Stromal cell of bone marrow (primary cell): ENCODE results near the gene PCDH11Y.
"Not testable (repeated sequence)": the region's sequence is repeated elsewhere in the genome, so short reads cannot be mapped to it uniquely, and the experiment has no call there.

Experiments
- DNase-seq: peaks from one replicate; pipeline ENCODE4 v3.0.0-alpha.2; 2012; ENCODE audit warnings: low read depth

Gene PCDH11Y

DNA sequence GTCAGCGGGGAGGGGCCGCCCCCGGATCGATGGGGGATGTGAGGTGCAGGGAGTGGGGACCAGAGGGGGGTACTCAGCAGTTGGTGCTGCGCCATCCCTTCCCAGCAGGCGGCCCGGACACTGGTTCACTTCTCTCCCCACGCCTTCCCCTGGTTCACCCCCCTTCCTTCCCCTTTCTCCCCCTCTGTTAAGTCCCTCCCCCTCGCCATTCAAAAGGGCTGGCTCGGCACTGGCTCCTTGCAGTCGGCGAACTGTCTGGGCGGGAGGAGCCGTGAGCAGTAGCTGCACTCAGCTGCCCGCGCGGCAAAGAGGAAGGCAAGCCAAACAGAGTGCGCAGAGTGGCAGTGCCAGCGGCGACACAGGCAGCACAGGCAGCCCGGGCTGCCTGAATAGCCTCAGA, at the start of gene PCDH11Y:
Gene PCDH11Y (plus strand): TSS at position 240 of the 400 bp plus-strand sequence. CDS start 56,804 bp downstream, outside the sequence.
- DNase-seq: not testable (repeated sequence)

GRCh38 chrY:4967894-4968293, 32.2 kb upstream of the PCDH11Y start:
- DNase-seq: not testable (repeated sequence)

GRCh38 chrY:4991743-4992400, 8.2 kb upstream of the PCDH11Y start:
- not testable (repeated sequence) for DNase-seq

DNA sequence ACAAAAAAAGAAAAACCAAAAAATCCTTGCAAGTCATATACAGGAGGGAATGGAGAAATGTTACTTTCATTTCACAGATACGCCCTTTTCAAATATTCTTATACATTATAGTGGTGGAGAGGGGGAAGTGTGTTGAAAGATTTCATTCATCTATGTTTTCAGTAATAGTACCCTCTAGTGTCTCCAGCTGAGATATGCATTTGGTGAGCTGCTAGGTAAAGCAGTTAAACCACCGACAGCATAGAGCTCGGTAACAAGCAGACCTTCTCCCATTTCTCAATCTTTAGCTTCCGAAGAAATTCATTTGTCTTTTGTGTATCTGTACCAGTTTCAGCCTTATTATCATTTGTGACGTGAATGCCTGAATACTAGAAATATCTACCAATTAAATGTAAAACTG, 5.2 kb upstream of the PCDH11Y start:
- not testable (repeated sequence) for DNase-seq

DNA sequence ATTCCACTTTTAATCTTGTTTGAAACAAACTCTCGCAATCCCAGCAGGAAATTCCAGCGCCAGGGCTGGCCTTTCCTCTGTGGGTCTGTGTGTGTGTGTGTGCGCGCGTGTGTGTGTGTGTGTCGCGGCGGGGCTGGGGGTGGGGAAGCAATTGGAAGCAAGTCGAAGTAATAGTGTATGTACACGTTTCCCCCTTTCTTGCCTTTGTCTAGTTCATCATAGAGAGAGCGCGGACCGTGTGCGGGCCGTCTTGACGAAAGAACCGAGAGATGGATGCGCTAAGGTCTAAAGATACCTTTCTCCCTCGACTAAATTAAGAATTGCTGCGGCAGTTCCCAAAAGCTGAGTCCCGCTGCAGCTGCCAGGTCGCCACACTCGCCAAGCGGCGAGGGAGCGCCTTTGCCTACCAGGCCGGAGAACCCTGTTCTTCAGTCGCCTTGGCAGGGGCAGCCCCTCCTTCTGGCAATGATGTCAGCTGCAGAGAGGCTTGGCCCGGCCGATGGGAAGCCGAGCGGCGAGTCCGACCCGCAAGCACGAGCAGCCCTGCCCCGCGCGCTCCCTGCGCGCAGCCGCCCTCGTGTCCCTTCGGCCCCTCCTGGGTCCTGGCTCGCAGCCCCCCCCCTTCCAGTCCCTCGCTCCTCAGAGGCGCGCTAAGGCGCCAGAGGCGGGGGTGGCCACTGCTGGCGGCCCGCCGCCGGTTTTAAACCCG, 2.5 kb downstream of the PCDH11Y start:
- not testable (repeated sequence) for DNase-seq

DNA sequence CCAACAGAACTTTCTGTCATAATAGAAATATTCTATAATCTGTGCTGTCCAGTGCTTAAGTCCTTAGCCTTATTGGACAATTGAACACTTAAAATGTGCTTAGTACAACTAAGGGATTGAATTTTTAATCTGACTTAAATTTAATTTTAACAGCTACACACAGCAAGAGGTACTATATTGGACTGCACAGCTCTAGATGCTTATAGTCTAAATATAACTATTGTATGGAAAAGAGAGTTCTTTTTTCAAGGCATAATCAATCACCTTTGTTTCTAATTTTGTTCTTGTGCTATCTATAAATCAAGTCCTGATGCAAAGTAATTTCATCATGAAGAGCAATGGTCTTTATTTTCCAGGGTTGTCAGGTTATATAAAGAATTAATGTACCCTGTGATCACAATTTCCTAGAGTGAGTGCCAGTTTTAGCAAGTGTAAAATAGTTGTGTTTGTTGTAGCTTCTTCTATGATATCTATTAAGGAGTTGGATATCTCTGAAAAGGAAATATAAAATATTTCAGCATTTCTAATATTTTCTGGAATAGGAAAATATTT, 39.0 kb downstream of the PCDH11Y start:
- not testable (repeated sequence) for DNase-seq

DNA sequence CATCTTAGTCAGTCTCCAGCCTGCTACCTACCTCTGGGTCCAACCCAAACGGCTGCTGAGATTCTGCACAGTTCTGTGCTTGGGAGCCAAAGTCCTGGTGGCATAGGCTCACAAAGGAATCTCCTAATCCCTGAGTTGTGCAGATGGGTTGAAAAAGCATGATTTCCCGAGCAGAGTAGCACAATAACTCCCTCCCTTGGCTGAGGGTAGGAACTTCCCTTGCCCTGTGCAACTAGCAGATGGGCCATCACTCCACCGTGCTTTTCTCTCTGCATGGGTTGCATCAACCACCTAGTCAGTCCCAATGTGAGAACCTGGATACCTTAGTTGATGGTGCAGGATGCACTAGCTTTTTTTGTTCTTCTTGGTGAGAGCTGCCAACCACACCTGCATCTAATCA, 82.9 kb downstream of the PCDH11Y start:
- DNase-seq: not testable (repeated sequence)

DNA sequence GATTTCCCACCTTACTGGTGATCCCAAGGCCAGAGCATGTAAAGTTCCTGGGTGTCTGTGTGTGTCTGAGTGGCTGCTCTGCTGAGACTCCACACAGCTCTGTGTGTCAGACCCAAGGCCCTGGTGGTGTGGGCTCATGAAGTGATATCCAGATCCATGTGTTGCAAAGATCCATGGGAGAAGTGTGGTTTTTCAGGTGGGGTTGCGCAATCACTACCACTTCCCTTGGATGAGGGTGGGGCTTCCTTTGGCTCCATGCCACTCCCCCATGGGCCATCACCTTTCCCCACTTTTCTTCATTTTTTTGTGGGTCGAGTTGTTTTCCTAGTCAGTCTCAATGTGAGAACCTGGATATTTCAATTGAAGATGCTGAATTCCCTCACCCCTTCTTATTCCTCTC, 182.9 kb downstream of the PCDH11Y start:
- not testable (repeated sequence) for DNase-seq

DNA sequence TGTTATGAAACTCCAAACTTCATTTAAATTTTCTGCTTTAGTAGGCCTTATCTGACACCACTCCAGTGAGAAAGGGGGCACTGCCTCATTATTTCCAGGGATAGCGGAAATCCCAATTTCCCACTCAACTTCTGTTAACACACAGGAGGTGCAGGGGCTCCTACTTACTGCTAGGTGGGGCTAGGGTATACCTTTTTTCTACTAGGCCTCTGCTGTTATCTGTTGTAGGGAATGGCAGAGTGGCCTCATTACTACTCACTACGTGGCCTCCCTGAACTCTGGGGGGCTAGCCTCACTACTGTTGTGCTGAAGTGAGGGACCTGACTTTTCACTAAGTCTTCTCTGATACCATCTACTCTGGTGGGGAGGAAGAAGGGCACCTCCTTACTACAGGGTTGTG, 215.0 kb downstream of the PCDH11Y start:
- DNase-seq: not testable (repeated sequence)

DNA sequence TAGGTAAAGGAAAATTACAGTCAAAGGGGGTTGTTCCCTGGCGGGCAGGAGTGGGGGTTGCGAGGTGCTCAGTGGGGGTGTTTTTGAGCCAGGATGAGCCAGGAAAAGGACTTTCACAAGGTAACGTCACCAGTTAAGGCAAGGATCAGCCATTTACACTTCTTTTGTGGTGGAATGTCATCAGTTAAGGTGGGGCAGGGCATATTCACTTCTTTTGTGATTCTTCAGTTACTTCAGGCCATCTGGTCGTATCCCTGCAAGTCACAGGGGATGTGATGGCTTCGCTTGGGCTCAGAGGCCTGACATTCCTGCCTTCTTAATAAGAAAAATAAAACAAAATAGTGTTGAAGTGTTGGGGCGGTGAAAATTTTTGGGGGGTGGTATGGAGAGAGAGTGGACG, 324.8 kb downstream of the PCDH11Y start:
- DNase-seq: not testable (repeated sequence)

- DNase-seq: not testable (repeated sequence)
These were observed 342.1 kb downstream of the PCDH11Y start for GRCh38 chrY:5342220-5342619.

DNA sequence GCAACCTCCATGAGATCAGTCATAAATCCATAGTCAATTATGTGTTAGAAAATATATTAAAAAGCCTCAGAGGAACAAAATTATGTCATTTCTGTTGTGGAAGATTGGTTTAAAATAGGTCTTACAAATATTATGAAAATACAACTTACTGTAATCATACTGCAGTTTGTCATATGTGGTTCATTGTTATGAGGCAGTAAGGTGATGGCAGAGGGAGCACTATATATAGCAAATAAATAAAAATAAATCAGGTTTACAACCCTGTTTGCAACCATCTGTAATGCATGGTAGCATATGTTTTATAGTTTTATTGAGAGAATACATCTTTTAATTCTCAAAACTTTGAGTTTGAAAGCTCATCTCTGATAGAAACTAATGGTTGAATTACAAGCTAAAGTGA, 543.6 kb downstream of the PCDH11Y start:
- not testable (repeated sequence) for DNase-seq

DNA sequence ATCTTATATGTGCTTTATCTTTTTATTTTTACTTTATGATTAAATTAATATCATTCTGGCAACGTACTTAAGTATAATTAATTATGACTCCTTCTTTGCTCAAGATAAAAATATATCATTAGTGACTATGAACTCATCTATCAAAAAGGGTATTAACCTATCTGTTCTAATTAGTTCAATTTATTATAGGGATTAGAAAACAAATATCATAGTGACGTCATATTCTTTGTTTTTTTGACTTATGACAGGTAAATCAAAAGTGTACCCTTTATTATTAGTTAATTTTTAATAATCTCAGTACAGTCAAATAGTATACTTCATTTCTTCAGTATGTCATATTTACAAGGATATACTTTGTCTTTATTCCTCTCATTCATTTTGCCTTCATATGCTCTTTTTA, 638.5 kb downstream of the PCDH11Y start:
- not testable (repeated sequence) for DNase-seq

DNA sequence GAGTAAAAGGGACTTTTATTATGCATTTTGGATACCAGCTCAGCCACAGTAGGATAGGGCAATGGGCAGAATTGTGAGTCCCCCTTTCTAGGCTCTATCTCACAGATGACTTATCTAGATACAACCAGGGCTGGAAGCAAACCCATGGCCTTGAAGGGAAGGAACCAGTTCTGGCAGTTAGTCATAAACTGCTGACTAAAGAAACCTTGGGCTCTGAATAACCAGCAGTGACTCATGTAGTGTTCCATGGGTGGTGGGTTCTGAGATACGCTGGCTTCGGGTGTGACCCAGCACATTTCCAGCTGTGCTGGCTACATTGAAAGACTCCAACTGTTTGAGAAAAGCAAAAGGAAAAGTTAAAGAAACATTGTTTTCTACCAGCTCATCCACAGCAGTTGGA, 679.2 kb downstream of the PCDH11Y start:
- not testable (repeated sequence) for DNase-seq

DNA sequence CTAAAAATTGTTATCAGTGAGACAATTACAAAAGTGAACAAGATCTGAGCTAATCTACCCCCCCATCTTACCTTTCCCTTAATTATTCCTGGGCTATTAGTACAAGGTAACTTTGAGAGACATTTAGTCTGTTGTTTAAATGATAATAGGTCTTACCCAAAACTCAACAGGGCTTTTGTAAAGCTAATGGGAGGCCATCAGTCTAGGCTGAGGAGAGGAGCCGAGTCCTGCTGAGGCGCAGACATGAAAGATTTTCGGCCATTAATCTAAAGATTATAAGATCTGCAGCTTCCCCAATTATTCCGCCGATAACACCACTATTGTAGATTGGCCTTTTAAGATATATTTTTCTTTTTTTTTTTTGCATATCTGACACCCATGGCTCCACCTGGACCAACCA, 708.6 kb downstream of the PCDH11Y start:
- DNase-seq: not testable (repeated sequence)

DNA sequence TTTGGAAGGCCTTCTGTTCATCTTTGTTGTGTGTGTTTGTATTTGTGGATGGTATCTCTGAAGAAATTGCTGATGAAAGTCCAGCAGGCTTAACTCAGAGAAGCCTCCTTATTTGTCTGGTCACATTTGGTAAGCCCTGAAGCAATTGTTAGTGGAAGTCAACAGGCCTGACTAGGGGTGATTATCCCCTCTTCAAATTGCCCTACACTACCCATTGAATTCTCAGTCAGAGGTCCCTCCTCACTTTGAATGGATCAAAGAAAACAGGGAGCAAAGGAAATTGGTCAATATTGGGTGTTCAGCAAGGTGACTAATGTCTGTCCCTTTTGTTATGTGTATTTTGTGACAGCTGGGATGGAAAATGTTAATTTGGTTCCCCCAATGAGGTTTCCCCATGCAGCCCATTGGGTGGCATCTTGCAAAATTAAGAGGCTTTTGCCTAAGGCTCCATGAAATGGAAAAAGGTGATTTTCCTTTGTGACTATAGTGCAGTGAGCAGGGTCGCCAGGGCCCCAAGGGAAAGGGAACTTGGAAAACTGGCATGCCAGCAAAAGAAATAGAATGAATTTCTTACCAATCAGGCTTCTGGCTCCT, 709.8 kb downstream of the PCDH11Y start:
- not testable (repeated sequence) for DNase-seq

GRCh38 chrY:5761403-5761802, 761.3 kb downstream of the PCDH11Y start:
- not testable (repeated sequence) for DNase-seq

GRCh38 chrY:5776485-5776884, 776.4 kb downstream of the PCDH11Y start:
- not testable (repeated sequence) for DNase-seq
